Measurements from ENCODE around the gene GRID1. TPM values are rescaled to one million over a fixed set of nuclear protein-coding genes. Genes with fewer than 3 reads are reported as not detected.

Gene GRID1
- total and polyA plus RNA-seq, 9 of the 15 experiments (the other 6 are each of a cell fraction or from before 2014, with no cell fraction given): 0.01 to 7.2 (median 1.2) TPM

DNA sequence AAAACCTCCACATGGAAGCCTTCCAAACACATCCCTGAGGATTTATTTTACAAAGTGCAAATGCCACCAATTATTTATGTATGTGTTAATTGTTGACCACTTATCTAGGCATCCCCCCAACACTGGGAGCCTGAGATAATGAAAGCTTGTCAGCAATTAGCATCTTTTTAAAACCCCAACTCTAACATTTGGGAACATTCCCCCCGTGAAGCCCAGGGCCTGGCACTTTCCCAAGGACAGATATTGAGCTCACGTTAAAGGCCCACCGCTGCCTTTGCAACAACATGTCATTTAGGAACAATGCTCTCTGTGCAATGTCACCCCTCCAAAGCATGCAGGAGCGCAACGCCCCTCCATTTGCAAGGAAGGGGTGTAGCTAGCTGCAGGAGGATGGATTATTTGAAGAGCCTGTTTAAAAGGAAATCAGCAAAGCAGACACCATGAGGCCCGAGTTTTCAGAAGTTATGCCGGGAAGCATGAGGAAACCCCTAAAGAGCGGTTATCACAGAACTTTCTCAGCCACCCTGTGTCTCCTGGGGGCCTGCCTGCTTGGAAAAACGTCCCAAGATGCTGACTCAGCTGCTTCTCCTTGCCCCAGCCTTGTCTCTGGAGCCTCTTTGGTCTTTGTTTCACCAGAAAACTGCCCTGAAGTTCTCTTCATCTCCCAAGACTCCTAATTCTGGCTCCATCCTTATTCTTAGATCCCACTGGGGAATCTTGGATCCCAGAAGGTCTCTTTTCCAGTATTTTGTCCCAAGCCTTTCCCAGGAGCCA, 444.1 kb downstream of the GRID1 start:
- Histone ChIP-seq H3K9me1 (ENCODE audit: control insufficient read depth, insufficient read depth, low read length) (no peaks in the 10 kb centered on the region), H3K9ac (ENCODE audit: insufficient read depth in 1 of 2, low read depth in 2 of 2, low read length in 2 of 2) (no peak overlapping the region), H3K4me3 (no peak overlapping the region), H3K4me2 (ENCODE audit: insufficient read depth, low read length) (no peak overlapping the region), H3K27ac (ENCODE audit: extremely low read depth, low read depth, low read length) (no peak overlapping the region), H2AFZ (ENCODE audit: low read depth, low read length) (no peak overlapping the region), H3K36me3 (ENCODE audit: control insufficient read depth, insufficient read depth, low read length) (no peaks in the 10 kb centered on the region), H3K27me3 (ENCODE audit: control insufficient read depth in 2 of 2, insufficient read depth in 2 of 2, low read length in 2 of 2) (peaks cover 0 to 5% of the 10 kb centered on the region in 2 experiments; a peak in 1 of 5 replicates), H3K9me3 (replicated peaks; ENCODE audit: control insufficient read depth, insufficient read depth, low read depth, low read length) (no peaks in the 10 kb centered on the region), H3K4me1 (replicated peaks in 1 of 2; ENCODE audit: control insufficient read depth in 2 of 2, insufficient read depth in 2 of 2, low read length in 2 of 2) (no peaks in the 10 kb centered on the region), H3K79me2 (ENCODE audit: control insufficient read depth, insufficient read depth, low read length) (no peaks in the 10 kb centered on the region), H4K20me1 (replicated peaks; ENCODE audit: control insufficient read depth, insufficient read depth, low read length) (no peaks in the 10 kb centered on the region; the same call in 1 of the 2 replicates)
- ATAC-seq (no peak), DNase-seq (ENCODE audit: extremely low read depth in 1 of 4, low spot score in 3 of 4) (no peak), FAIRE-seq (no peak)
- ChIA-PET CTCF (ENCODE audit: low intra/inter-chr PET ratio) (no interaction called here), POLR2A (interaction anchor here (0.7 to 1.4 kb wide), 2 partner anchors 11 to 1681 kb away, joined by 3 to 5 read pairs; partner anchors contain the start of gene LRIT1)
- intact Hi-C loops (cut with micrococcal nuclease): no loop called here
- no TSS peak for BruUV-seq (replicated peaks)
- in situ Hi-C loops (cut with MboI): no loop called here
- WGBS (ENCODE audit: insufficient coverage, low coverage, missing lambda C conversion rate): 2% methylated on average over 9 of the region's 9 CpGs
- TF ChIP-seq MAFF (IDR thresholded peaks at IDR 0.05; ENCODE audit: low read length): peak; percentile 75
- no peak for TF ChIP-seq ZC3H8 (IDR thresholded peaks at IDR 0.05)
- no peak for TF ChIP-seq HMG20A (CRISPR knock-in tag; conservative IDR thresholded peaks at IDR 0.05)
- no peak for TF ChIP-seq HEY1 (CRISPR knock-in tag; IDR thresholded peaks at IDR 0.05; ENCODE audit: borderline replicate concordance)
- TF ChIP-seq MAFK (IDR thresholded peaks at IDR 0.05; ENCODE audit: low read length): peak; percentile 80; the same call in 1 of the 2 replicates
- TF ChIP-seq OTX1 (CRISPR knock-in tag; IDR thresholded peaks at IDR 0.05): no peak
- peak; percentile 76 for TF ChIP-seq C11orf30 (IDR thresholded peaks at IDR 0.05; ENCODE audit: low read depth)
- peak; percentile 64 for TF ChIP-seq ZNF316 (IDR thresholded peaks at IDR 0.05)
- no peak for TF ChIP-seq HDAC8 (tag; IDR thresholded peaks at IDR 0.05)
- TF ChIP-seq MYNN (IDR thresholded peaks at IDR 0.05): no peak
- no peak for TF ChIP-seq MYNN (CRISPR knock-in tag; IDR thresholded peaks at IDR 0.05)
- TF ChIP-seq, protein P1, sequence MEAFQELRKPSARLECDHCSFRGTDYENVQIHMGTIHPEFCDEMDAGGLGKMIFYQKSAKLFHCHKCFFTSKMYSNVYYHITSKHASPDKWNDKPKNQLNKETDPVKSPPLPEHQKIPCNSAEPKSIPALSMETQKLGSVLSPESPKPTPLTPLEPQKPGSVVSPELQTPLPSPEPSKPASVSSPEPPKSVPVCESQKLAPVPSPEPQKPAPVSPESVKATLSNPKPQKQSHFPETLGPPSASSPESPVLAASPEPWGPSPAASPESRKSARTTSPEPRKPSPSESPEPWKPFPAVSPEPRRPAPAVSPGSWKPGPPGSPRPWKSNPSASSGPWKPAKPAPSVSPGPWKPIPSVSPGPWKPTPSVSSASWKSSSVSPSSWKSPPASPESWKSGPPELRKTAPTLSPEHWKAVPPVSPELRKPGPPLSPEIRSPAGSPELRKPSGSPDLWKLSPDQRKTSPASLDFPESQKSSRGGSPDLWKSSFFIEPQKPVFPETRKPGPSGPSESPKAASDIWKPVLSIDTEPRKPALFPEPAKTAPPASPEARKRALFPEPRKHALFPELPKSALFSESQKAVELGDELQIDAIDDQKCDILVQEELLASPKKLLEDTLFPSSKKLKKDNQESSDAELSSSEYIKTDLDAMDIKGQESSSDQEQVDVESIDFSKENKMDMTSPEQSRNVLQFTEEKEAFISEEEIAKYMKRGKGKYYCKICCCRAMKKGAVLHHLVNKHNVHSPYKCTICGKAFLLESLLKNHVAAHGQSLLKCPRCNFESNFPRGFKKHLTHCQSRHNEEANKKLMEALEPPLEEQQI (IDR thresholded peaks at IDR 0.05): no peak
- no peak for TF ChIP-seq ATF1 (CRISPR knock-in tag; IDR thresholded peaks at IDR 0.05)
- no peak for TF ChIP-seq ATF1 (tag; IDR thresholded peaks at IDR 0.05)
- TF ChIP-seq ZNF384 (IDR thresholded peaks at IDR 0.05; ENCODE audit: low read depth, low read length): no peak
- no peak for TF ChIP-seq CBFA2T3 (IDR thresholded peaks at IDR 0.05)
- TF ChIP-seq CXXC5 (CRISPR knock-in tag; IDR thresholded peaks at IDR 0.05): no peak
- TF ChIP-seq TEAD1 (CRISPR knock-in tag; IDR thresholded peaks at IDR 0.05): no peak
- TF ChIP-seq JUN (IDR thresholded peaks at IDR 0.05; ENCODE audit: borderline replicate concordance, low read depth, low read length): no peak
- TF ChIP-seq JUN (CRISPR knock-in tag; IDR thresholded peaks at IDR 0.05; ENCODE audit: borderline replicate concordance): no peak
- peak; percentile 81 for TF ChIP-seq MAFG (tag; conservative IDR thresholded peaks at IDR 0.05)
- TF ChIP-seq, protein P2, sequence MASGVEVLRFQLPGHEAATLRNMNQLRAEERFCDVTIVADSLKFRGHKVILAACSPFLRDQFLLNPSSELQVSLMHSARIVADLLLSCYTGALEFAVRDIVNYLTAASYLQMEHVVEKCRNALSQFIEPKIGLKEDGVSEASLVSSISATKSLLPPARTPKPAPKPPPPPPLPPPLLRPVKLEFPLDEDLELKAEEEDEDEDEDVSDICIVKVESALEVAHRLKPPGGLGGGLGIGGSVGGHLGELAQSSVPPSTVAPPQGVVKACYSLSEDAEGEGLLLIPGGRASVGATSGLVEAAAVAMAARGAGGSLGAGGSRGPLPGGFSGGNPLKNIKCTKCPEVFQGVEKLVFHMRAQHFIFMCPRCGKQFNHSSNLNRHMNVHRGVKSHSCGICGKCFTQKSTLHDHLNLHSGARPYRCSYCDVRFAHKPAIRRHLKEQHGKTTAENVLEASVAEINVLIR (CRISPR knock-in tag; IDR thresholded peaks at IDR 0.05): no peak
